K562 (cell line): ENCODE data around the gene NINJ2. TPM values are rescaled to one million over a fixed set of nuclear protein-coding genes. Genes with fewer than 3 reads are reported as not detected.

ENCODE experiments used
- CHAMP1 ChIP-seq: fragments of 450-650 bp; IDR thresholded peaks from 2 replicates; pipeline ENCODE4 v1.6.1; 2016; ENCODE audit warnings: mild to moderate bottlenecking
- CUX1 ChIP-seq: fragments of 200-800 bp; sonication (Bioruptor generic); IDR thresholded peaks from 2 replicates; pipeline ENCODE4 v1.6.1; 2016; ENCODE audit warnings: missing genetic modification characterization, missing compliant biosample characterization
- EP400 ChIP-seq: fragments of 450-650 bp; IDR thresholded peaks from 2 replicates; pipeline ENCODE4 v1.6.1; 2017; ENCODE audit warnings: antibody characterized with exemption, mild to moderate bottlenecking, moderate library complexity
- FIP1L1 ChIP-seq: fragments of 200-400 bp; formaldehyde crosslinking; IDR thresholded peaks from 2 replicates; pipeline ENCODE4 v1.6.1; 2018; ENCODE audit warnings: mild to moderate bottlenecking, low read depth, low read length; ENCODE audit not compliant: poor library complexity, severe bottlenecking
- GTF2B ChIP-seq: IDR thresholded peaks from 2 replicates; pipeline ENCODE4 v1.6.1; 2011; ENCODE audit not compliant: insufficient read length; ENCODE audit errors: extremely low read depth
- ZBTB40 ChIP-seq, 2 experiments: fragments of 450-650 bp in 1 of 2; sonication (generic) in 1 of 2; formaldehyde crosslinking in 1 of 2; IDR thresholded peaks; 2 replicates each; pipeline versions ENCODE4 v1.7.1 to v1.9.0; 2016 to 2022; ENCODE audit warnings: inconsistent platforms in 1 of 2, mild to moderate bottlenecking in 1 of 2, missing genetic modification reagents in 1 of 2
- ZNF23 ChIP-seq: fragments of 250-450 bp; sonication (Bioruptor Pico); IDR thresholded peaks from 2 replicates; pipeline ENCODE4 v1.4.0; 2020; ENCODE audit warnings: mild to moderate bottlenecking
- polyA plus RNA-seq, 8 experiments: library from polyadenylated mRNA; depleted of rRNA in 4 of 8; stranded (reverse) in 5 of 8; unstranded in 3 of 8; fragments of >200 nt; fragmentation: Nextera tagmentation in 2 of 8; fragmentation: Illumina TruSeq in 1 of 8; extraction: Ambion mirVana in 2 of 8; extraction: Trizol in 1 of 8; gene quantifications; 2 replicates each; pipeline versions ENCODE4 v1.2.1 to v1.2.3, GENCODE V29; 2011 to 2014; ENCODE audit warnings: inconsistent platforms in 1 of 8, missing spikeins in 1 of 8
- total RNA-seq, 7 experiments: library from RNA; depleted of rRNA in 6 of 7; stranded (reverse); fragments of >200 nt in 6 of 7; fragmentation: Illumina TruSeq in 2 of 7; extraction: Trizol in 2 of 7; gene quantifications; 2 replicates each; pipeline versions ENCODE4 v1.2.1 to v1.2.3, GENCODE V29; 2011 to 2021; ENCODE audit warnings: low replicate concordance in 1 of 7

The NINJ2 gene
- total and polyA plus RNA-seq, 9 of the 15 experiments (the other 6 are each of a cell fraction or from before 2014, with no cell fraction given), result 2.6 to 16.0 (median 4.5) TPM

GRCh38 chr12:575948-576614 is 87.2 kb downstream of the NINJ2 start (continued):
- TF ChIP-seq CHAMP1 (0 out of 2 replicates have a peak, but pooled peaks have one; percentile 26), ZBTB40 (IDR thresholded peaks at IDR 0.05) (peak; percentile 76), ZBTB40 (CRISPR knock-in tag; IDR thresholded peaks at IDR 0.05) (no peak), FIP1L1 (peak; percentile 63), CUX1 (no peak), ZNF23 (no peak), GTF2B (no peak), EP400 (peak; percentile 89)
